GM10248 (cell line): ENCODE measurements around the gene PVALEF.
"Not testable (repeated sequence)": the region's sequence is repeated elsewhere in the genome, so short reads cannot be mapped to it uniquely, and the experiment has no call there.

Experiments
- CTCF ChIA-PET: fragments of 300-600 bp; sonication (Branson Sonifier 250); formaldehyde crosslinking; extraction: SDS; loops from one replicate; lab custom pipeline; 2021; ENCODE audit warnings: antibody characterized with exemption; lab: Yijun Ruan, JAX
- POLR2A ChIA-PET: fragments of 350-650 bp; sonication (Branson Sonifier 250); formaldehyde crosslinking; extraction: SDS; loops from one replicate; lab custom pipeline; 2020; ENCODE audit warnings: antibody characterized with exemption; lab: Yijun Ruan, JAX
- DNase-seq: peaks from one replicate; pipeline ENCODE4 v3.0.0; 2012; ENCODE audit errors: extremely low spot score
- TF ChIP-seq, protein P1 (sequence below): IDR thresholded peaks from 2 replicates; pipeline ENCODE4 v1.5.1; 2012; ENCODE audit warnings: mild to moderate bottlenecking, low read depth; ENCODE audit errors: extremely low read depth, missing control alignments, control extremely low read depth

Gene PVALEF

DNA sequence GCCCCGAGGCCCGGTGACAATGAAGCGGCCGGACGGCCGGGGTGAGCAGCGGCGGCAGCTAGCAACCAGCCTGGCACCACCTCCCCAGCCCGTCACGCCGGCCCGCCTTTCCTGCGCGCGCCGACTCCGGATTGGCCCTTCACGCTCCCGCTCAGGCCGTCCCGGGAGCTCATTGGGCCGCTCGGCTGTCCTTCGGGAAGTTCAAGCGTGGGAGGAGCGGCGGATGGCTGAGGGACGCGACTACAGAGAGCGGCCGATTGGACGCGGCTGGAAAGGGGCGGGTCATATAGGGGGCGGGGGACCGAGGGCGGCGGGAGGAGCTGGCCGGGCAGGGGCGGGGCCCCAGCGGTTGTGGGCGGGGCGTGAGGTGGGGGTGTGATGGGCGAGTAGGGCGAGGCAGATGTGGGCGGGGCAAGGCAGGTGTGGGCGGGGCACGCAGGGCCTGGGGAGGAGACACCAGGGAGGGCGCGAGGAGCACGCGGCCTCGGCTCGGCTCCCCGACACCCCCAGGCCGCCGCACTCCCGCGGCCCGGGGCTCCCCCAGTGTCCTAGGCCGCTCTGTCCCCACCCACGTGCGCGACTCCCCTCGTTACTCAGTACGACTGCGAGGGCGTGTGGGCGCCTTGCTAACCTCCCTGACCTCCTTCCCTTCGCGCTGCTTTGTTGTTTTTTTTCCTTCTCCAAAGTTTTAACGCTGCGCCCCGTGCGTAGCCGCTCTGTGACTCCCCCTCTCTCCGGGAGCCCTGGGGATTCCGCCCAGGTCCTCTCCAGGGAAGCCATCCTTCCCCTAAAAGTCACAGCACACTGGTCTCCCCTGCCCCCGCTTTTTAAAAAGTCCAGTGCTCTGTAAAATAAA is 57.8 kb downstream of the PVALEF start, which contains the start of gene CEP131:
Gene CEP131, minus strand, starts transcription at position 60 of the 856 bp plus-strand sequence. CDS start 2,909 bp downstream, outside the sequence.
- TF ChIP-seq, protein P1, sequence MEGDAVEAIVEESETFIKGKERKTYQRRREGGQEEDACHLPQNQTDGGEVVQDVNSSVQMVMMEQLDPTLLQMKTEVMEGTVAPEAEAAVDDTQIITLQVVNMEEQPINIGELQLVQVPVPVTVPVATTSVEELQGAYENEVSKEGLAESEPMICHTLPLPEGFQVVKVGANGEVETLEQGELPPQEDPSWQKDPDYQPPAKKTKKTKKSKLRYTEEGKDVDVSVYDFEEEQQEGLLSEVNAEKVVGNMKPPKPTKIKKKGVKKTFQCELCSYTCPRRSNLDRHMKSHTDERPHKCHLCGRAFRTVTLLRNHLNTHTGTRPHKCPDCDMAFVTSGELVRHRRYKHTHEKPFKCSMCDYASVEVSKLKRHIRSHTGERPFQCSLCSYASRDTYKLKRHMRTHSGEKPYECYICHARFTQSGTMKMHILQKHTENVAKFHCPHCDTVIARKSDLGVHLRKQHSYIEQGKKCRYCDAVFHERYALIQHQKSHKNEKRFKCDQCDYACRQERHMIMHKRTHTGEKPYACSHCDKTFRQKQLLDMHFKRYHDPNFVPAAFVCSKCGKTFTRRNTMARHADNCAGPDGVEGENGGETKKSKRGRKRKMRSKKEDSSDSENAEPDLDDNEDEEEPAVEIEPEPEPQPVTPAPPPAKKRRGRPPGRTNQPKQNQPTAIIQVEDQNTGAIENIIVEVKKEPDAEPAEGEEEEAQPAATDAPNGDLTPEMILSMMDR: no peak
- peak; percentile 99 for DNase-seq
- CTCF ChIA-PET: interaction anchor here (0.7 to 1.3 kb wide), 8 partner anchors 9 to 296 kb away, joined by 3 to 4 read pairs (median 3); partner anchors contain the start of genes NDUFAF8, SLC38A10 and TEPSIN
- POLR2A ChIA-PET: interaction anchor here (0.5 to 1.3 kb wide), 4 partner anchors 15 to 1077 kb away, joined by 3 to 8 read pairs (median 4); partner anchors contain the start of genes ACTG1, NDUFAF8 and TEPSIN

DNA sequence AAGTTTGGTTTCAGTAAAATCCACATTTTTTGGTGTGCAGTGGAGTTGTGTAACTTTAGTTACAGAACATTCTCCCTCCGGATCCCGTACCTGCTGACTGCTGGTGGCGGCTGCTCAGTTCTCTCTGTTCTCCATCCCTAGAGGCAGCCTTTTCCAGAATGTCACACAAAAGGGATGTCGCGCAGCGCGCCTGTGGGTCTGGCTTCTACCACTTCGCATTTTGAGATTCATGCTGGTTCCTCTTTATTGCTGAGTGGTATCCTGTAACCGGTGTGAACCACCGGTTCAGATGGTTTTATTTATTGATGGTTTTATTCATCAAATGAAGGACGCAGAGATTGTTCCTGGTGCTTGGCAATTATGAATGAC is 58.4 kb downstream of the PVALEF start:
- DNase-seq: no peak
- CTCF ChIA-PET: interaction anchor here (2.0 kb wide), 1 partner anchor 15 kb away, joined by 5 read pairs; the partner anchor contains the start of genes NDUFAF8 and TEPSIN
- TF ChIP-seq, protein P1: no peak
- POLR2A ChIA-PET: no interaction called here

DNA sequence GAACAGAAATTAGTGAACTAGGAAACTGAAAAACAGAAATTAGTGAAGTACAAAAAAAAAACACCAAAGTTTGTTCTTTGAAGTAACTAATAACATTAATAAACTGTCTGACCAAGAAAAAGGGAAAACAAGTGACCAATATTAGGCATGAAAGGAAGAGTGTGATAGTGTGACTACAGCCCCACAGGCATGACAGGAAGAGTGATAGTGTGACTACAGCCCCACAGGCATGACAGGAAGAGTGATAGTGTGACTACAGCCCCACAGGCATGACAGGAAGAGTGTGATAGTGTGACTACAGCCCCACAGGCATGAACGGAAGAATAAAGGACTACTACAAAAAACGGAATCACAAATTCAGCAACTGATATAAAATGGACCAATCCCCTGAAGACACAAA is 62.3 kb downstream of the PVALEF start:
- POLR2A ChIA-PET, CTCF ChIA-PET: not testable (repeated sequence)

DNA sequence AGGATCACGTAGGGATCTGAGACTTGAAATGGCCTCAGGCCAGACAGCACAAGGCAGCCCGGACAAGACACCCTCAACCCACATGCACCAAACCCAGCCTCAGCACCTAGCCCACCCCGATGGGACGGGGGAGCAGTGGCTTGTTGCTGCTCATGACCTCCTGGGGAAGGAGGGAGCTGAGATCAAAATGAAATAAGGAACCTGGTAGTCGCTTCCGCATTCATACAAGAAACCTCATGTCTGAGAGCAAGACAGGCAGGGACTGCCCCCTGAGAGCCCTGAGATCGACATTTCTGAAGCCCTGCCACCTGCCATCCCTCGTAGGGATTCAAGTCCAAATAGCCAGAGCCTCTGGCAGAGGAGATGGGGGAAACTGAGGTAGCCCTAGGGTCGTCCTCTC is 63.1 kb downstream of the PVALEF start:
- ChIA-PET CTCF (interaction anchor here (0.6 to 2.9 kb wide), 3 partner anchors 11 to 257 kb away, joined by 3 to 11 read pairs (median 4); partner anchors contain the start of genes NDUFAF8 and TEPSIN), POLR2A (no interaction called here)
- TF ChIP-seq, protein P1: no peak
- DNase-seq: peak; percentile 57

More for the DNA sequence above, 62.3 kb downstream of the PVALEF start:
- DNase-seq: not testable (repeated sequence)

DNA sequence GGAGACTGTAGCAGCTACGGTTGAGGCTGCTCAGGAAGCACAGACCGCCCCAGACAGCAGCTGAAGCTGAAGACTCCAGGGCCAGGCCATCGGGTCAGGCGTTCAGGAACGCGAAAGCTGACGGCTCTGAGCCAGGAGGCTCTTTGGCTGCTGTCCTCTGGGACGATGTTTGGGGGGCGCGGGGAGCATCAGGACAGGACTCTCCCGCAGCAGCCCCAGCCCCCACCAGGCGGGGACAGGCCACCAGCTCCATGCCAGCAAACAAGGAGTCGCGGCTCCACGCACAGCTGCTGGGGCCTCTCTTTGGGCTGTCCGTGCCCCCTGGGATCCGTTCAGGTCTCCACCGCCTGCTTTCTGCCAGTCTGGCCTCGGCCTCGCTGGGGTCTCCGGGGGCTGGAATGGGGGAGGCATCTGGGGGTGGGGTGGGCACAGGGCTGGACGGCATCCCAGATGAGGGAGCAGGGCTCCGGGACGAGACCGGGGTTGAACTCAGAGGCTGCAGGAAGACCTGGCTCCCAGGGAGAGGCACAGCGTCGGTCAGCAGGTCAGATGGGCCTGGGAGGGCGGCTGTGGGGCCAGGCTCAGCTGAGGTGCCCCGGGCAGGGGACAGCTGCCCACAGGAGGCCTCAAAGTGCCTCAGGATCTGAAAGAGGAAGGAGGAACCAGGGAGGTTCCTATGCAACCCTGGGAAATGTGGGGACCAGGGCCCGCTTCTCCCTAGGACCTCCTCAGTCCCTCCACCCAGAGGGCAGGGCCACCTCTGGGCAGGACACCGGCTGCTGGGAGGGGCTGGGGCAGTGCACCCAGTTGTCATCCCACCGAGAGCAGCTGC is 63.7 kb downstream of the PVALEF start:
- TF ChIP-seq, protein P1: no peak
- ChIA-PET POLR2A (interaction anchor here (0.6 kb wide), 1 partner anchor 278 kb away, joined by 9 read pairs; no protein-coding TSS in a partner anchor), CTCF (interaction anchor here (0.6 to 2.9 kb wide), 5 partner anchors 10 to 256 kb away, joined by 3 to 14 read pairs (median 5); partner anchors contain the start of genes NDUFAF8 and TEPSIN)
- no peak for DNase-seq

DNA sequence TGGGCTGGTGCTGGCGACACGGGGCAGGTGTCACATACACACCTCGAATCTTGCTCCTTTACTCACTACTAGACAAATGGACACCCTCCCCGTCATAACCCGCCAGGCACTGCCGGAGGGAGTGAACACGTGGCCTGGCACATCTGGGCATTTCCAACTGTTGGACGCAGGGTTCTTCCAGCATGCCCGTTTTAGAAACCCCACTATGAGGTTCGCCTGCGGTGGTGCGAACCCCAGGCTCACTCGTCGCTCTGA is 64.3 kb downstream of the PVALEF start:
- DNase-seq: no peak
- TF ChIP-seq, protein P1: no peak
- ChIA-PET POLR2A (no interaction called here), CTCF (interaction anchor here (0.9 to 2.9 kb wide), 5 partner anchors 10 to 289 kb away, joined by 3 to 14 read pairs (median 5); partner anchors contain the start of genes NDUFAF8 and TEPSIN)
